NCI-H187 (cell line): ENCODE data around the gene NEURL1B.
"Not testable (repeated sequence)": the region's sequence is repeated elsewhere in the genome, so short reads cannot be mapped to it uniquely, and the experiment has no call there.

Experiments
- DNase-seq, 2 experiments: peaks; one replicate each; lab custom pipeline; 2025; lab: John Stamatoyannopoulos, UW

Gene NEURL1B, protein sequence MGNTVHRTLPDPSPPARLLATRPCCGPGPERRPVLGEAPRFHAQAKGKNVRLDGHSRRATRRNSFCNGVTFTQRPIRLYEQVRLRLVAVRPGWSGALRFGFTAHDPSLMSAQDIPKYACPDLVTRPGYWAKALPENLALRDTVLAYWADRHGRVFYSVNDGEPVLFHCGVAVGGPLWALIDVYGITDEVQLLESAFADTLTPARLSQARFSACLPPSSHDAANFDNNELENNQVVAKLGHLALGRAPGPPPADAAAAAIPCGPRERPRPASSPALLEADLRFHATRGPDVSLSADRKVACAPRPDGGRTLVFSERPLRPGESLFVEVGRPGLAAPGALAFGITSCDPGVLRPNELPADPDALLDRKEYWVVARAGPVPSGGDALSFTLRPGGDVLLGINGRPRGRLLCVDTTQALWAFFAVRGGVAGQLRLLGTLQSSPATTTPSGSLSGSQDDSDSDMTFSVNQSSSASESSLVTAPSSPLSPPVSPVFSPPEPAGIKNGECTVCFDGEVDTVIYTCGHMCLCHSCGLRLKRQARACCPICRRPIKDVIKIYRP

DNA sequence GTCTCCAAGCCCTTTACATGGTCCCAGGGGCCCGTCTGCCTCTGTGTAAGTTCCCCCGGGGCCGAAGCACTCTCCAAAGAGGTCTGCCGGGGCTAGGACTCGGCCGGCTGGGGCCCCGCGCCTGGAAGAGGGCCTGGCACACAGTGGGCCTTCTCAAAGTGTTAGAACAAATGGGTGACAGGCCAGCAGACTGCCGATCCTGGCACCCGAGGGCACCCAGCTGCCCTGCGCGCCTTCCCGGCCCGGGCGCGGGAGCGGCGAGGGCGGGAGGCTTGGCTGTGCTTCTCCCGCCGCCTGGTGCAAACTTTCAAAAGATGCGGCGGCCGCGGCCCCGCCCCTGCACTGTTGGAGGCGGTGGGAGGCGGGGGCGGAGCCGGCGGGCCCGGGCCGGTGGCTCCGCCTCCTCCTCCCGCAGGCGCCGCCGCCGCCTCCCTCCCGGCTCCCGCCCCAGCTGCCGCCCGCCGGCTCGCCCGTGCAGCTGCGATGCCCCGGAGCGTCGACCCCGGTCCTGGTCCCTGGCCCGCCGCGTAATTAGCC lies at the start of gene NEURL1B:
NEURL1B (plus strand) TSS at position 442 of the 537 bp plus-strand sequence. CDS start 144 bp downstream, outside the sequence.
- peak; percentile 58 to 85 for DNase-seq

DNA sequence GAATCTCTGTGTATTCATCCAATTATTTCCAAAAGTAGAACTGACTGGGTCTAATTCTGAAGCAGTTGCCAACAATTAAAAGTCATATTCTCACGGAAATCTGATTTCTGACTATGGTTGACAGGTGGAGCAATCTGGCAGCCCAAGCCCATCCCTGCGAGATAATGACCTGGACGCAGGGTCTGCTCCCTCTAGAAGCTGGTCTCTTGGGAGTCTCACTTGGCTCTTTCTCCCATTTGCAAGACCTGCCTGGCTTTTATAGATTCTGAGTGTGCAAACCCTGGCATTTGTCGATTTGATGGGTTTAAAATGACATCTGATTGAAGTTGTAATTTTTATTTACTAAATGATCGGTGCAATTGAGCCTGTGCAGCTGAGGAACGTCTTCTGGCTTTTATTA lies 49.4 kb upstream of the NEURL1B start:
- DNase-seq = no peak

DNA sequence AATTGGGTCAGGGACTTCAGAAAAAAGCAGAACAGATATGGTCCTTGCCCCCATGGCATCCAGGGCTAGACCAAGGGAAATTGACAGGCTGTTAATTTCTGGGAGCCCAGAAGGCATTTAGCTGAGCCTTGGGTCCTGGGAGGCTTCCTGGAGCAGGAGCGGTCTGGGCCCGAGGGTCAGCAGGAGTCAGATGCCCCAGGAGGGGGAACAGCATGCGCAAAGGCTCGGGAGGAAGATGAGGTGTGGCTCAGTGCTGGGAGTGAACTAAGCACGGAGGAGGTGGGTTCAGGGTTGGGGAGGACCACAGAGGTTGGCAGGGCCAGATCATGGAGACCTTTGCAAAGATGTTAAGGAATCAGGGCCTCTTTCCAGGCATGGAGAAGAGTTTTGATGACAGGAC lies 48.2 kb upstream of the NEURL1B start:
- no peak for DNase-seq

DNA sequence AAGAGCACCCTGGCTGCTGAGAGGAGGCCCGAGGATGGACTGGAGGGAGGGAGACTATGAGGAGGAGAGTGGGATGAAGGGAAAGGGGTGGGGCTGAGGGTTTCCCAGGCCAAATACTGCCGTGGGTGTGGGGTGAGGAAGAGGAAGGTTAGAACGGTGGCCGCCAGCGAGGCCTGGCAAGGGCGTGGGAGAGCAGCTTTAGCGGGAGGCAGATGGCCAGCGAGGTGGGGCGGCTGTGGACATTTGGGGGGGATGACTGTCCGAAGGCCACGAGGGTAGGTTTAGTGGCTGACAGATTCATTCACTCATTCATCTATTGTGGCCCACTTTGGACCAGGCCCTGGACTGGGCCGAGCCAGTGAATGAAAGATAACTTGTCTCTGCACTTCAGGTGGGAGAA lies 47.8 kb upstream of the NEURL1B start:
- no peak for DNase-seq

DNA sequence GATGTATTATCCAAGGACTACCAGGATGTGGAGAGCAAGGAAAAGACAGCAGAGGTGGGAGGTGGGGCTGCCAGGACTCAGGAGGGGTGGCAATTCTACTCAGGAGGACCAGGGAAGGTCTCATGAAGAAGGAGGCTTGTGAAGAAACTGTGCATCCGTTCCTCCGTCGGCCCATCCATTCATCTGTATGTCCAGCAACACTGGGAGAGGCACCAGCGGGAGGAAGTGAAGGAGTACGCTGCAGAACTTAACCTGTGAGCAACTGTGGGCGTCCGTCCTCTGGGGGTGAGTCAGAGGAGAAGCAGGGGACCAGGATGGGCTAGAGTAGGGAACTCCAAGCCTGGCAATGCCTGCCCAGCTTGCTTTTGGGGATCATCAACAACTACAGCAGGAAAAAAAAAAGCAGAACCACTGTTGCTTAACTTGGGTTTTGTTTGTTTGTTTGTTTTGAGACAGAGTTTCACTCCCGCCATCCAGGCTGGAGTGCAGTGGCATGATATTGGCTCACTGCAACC lies 47.3 kb upstream of the NEURL1B start:
- DNase-seq = no peak

DNA sequence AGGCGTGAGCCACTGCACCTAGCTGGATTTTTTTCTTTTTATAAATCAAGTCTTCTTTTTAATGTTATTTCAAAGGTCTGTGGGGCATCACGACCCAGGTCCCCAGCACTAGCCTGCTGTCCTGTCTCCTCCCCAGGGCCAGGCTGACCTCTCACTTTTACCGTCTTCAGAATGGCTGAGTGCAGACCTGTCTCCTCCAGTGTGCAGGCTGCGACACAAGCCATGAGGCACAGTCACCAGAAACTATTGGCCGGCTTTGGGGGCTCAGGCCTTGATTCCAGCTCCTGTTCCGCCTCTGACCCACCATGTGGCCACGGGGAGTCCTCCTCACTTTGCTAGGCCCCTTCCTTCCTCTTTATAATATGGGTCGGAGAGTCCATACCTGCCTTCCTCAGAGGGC lies 46.6 kb upstream of the NEURL1B start:
- DNase-seq = no peak

DNA sequence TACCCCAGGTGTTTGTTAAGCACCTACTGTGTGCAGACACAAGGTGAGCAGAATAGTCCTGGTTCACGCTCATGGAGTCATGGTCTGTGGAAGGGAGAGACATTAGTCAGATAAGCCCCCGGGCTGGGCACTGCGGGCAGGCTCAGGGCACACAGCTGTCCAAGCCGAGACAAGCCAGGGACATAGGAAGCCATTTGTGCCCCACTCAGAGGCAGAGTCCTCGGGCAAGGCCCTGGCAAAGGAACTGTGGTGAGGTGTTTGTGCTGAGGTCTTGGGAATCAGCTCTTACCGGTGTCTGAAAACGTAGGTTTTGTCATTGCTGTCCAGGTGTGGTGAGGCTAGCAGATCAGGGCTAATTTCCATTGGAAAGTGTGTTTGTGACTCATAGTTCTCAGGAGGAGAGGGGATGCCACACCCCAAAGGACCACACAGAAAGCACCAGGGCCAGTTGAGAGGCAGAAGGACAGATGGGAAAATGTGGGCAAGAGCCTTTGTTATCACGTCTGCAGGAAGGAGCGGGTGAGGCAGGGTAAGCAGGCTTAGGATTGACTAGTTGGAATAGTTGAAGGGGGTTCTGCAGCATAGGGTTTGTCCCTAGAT lies 46.1 kb upstream of the NEURL1B start:
- no peak for DNase-seq

DNA sequence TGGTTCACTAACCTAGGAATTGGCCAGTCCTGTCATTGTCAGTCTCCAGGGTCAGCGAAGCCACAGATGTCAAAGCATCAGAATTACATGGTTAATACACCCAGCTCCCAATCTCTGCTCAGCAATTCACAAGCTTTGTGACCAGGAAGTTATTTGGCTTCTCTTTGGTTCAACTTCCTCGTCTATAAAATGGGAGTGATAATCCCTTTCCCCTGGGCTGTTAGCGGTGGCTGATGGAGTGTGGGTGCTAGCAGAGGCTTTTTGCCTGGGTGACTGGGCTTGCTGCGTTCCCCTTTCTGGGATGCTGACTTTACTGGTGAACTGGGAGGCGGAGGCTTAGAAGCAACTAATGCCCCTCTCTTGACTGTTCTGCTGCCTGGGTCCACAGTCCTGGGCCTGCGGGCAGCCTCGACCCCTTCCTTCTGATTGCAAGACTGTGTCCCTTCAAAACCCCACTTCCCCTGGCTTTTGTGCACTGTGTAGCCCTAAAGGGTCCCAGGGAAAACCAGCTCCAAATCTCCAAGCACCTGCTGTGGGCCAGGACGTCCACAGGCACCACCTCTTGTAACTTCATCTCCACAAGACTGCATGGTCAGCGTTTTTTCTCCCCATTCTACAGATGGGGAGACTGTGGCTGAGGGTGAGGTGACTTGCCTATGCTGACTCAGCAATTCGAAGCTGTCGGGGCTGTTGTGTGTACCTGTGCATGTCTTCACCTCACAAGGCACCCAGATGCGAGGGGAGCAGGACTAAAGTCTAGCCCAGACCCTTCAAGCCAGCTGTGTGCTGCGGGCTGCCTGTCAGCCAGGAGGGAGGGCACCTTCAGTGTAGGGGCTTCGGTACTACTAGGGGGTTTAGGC lies 45.2 kb upstream of the NEURL1B start:
- DNase-seq = no peak

DNA sequence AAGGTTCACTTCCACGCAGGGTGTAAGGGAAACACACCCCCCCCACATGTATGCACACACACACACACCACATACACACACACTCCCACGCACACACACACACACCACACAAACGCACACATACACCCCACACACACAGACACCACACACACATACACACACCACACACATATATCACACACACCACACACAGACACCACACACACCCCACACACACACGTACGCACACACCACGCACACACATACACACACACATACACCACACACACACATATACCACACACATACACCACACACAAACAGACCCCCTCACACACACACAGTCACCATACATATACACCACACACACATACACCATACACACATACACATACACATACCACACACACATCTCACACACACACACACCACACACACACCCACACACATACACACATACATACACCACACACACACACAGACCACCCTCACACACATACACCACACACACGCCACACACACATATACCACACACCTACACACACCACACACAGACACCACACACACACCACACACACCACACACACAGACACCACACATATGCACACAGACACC lies 44.3 kb upstream of the NEURL1B start:
- no peak for DNase-seq

DNA sequence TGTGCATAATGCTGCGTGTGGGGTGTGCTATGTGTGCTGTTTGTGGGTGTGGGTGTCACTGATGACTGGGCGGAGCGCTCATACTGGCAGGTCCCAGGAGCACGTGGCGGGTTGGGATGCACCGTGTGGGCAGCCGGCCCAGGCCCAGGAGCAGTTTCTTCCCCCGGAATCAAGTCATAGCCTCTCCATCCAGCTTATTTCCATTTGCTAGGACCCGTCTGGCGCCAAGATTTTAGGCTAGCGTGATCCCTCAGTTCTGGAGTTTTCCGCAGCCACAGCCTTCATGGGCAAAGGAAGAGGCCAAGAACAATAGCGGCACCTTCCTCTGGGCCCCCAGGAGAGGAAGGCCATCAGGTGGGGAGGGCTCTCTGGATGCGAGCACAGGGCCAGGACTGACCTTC lies 43.3 kb upstream of the NEURL1B start:
- DNase-seq = no peak

DNA sequence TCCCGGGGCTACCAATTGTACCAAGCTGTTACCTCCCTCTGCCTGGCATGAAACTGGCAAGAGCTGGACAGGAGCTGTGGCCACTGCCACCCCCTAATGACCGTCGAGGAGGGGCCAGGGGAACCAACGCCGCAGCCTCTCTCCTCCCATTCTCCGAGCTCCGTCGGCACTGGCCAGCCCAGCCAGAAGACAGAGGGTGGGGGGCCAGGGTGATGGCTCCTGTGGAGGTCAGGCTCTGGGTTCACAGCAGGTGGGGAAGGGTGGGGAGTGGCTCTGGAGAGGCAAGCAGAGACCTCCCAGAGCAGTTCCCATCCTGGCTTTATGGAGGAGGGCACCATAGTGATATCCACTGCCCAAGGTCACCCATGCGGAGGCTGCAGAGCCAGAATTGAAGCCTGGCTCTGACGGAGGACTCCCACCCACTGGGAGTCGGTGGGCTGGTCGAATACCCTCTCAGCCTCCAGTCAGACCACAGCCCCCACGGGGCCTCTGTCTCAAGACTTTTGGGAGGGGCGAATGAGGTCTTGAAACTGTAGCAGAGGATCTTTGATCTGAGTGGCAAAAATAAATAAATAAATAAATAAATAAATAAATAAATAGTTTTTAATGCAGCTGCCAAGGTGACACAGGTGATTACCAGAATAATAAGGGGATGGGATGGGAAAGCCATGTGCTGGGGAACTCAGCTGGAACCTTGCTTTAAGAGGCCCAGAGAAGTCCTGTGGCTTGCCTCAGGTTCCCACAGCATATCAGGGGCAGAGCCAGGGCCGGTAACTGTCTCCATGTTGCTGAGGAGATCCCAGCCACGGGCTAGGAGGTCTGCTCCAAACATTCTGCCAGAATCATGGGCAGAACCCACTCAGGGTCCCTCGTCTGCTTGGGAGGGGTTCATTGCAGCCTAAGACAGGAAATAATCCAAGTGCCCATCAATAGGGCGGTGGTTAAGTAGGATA lies 42.5 kb upstream of the NEURL1B start:
- no peak for DNase-seq

DNA sequence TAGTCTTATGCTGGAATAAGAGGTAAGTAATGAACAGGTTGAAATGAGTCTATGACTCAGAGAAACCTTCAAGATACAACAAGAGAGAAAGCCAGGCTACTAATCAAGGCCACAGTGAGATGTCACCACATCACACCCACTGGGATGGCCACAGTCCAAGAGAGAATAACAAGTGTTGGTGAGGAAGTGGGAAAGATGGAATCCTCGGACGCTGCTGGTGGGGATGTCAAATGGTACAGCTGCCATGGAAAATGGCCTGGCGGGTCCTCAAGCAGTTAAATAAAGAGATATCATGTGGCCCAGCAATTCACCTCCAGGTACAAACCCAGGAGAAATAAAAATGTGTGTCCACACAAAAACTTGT lies 41.9 kb upstream of the NEURL1B start:
- no peak for DNase-seq

DNA sequence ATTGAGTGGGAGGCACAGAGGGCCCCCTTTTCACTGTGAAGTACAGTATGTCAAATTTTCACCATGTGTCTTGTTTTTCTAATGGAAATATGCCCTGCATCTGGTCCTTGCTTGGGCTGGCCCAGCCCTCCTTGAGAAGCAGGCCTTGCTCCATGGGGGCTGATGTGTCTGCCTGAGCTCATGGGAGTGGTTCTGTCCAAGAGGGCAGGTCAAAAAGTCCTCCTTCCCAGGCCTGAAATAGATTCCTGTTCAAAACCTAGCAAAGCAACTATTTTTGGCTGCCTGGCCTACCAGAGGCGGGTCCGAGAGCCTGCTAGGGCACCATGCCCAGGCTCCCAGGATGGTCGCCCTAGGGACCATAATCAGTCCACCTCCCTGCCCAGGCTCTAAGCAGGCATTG lies 40.5 kb upstream of the NEURL1B start:
- no peak for DNase-seq

DNA sequence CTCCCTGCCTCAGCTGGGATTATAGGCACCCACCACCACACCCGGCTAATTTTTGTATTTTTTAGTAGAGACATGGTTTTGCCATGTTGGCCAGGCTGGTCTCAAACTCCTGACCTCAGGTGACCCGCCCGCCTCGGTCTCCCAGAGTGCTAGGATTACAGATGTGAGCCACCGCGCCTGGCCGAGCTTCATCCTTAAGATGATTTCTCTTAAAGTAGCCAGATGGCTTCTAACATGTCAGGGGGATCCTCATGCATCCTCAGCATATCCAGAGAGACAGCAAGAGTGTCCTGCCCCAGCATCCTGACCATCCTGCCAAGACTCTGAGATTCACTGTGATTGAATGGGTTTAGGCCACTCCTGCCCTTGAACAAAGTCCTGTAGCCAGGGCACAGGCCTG lies 39.5 kb upstream of the NEURL1B start:
- not testable (repeated sequence) for DNase-seq

DNA sequence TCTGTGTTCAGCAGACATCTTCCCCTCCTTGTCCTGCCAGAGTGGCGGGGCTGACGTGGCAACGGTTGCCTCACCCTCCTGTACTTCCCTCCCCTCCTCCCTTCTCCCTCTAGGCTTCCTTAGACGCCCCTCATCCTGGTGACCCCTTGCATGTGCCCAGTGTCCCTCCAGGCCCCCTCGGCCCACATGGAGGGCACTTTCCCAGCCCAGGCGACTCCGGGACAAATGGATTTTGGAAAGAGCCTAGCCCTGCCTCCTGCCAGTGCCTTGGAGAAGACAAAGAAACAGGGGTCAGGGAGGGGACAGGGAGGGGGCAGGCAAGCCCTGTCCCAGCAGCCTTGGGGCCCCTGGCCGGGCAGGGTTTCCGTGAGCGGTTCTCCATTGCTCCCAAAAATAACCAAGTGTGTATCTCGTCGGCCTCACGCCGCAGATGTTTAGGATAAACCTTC lies 38.3 kb upstream of the NEURL1B start:
- no peak for DNase-seq

DNA sequence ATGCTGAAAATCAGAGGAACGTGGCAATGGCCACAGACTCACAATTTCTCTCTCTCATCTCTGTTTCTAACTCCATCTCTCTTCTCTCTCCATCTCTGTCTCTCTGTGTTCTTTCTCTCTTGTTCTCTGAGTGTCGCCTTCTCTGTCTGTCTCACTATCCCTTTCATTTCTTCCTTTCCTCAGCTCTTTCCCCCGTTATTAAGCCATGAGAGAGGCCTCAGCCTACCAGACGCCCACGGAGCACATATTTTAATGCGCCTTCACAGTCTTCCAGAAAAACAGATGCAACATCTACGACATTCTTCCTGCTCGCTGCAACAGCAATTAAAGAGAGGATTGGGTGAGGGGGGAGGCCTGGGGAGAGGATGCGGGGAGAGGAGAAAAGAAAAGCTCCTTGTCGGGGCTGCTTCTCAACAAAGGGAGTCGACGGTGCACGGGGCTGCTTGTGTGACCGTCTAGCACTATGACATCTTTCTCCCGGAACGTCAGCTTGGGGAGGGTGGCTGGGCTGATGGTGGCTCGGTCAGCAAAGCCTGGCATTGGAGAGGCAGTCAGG lies 37.7 kb upstream of the NEURL1B start:
- DNase-seq = no peak

DNA sequence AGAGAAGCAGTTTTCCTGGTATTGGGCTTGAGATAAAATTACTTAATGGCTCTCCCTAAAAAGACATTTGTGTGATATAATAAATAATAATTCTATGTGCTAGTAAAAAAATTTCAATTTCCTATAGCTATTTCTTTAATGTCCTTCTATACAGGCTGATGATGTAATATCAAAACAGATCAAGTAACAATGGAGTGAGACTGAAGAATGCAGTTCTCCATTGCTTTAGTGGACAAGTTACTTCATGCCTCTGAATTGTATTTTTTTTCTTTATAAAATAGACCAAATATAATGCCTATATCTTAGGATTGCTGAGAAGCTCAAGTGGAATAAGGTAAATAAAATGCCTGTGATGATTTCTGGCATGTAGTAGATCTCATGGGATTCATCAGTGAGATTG lies 35.6 kb upstream of the NEURL1B start:
- DNase-seq = no peak

DNA sequence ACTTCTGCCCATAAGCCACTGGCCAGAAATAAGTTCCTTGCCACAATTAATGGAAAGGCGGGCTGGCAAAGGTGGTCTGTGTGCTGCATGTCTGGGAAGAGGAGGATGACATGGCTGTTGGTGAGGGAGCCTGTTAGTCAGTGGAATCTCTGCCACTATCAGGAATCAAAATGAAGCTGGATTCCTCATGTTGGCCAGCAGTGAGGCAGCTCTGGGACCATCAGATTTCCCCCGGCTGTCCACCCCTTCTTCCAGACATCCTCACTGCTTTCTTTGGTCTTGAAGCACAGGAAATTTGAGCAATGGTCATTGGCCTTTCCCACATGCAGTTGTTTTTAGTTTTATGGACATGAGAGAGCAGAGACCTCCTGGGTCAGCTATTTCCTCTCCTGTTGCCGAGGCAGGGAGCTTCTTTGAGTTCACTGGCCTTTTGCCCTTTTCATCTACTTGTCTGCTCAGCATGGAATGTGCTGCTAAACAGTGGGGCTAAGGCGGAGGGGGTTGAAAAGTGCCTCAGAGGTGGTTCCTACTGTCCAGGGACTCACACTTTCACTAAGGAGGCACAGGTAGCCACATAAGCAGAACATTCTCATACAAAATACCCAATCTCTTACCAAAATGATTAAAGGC lies 34.8 kb upstream of the NEURL1B start:
- DNase-seq = no peak

DNA sequence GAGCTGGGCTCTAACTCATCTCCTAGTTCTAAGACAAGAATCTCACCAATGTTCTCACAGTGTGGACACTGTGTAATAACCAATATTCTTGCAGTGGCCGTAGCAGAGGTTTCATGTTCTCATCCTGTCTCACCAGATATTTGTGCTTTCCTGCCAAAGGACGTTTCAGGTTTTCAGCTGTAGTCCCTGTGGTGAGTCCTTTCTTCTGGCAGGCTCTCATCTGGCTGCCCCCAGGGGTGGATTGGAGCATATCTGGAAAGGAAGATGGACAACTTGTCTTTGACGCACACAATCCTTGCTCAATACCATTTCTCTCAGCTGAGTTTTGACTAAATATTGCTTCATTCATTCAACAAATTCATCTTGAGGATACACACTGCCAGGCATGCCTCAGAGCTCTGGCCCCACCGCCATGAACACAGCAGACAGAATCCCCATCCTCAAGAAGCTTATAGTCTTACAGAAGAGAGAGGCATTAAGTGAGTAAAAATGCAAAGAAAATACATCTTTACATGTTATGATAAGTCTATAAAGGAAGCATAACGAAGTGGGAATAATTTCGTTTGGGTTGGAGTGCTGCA lies 33.8 kb upstream of the NEURL1B start:
- no peak for DNase-seq
